GM21367 (cell line): ENCODE measurements around the gene NRXN2.
"Not testable (repeated sequence)": the region's sequence is repeated elsewhere in the genome, so short reads cannot be mapped to it uniquely, and the experiment has no call there.

ENCODE experiments used
- ATAC-seq: cut with Tn5 transposase; IDR thresholded peaks from one replicate; pipeline ENCODE4 v1.9.1; 2021; ENCODE audit not compliant: unreplicated experiment

The NRXN2 gene

DNA sequence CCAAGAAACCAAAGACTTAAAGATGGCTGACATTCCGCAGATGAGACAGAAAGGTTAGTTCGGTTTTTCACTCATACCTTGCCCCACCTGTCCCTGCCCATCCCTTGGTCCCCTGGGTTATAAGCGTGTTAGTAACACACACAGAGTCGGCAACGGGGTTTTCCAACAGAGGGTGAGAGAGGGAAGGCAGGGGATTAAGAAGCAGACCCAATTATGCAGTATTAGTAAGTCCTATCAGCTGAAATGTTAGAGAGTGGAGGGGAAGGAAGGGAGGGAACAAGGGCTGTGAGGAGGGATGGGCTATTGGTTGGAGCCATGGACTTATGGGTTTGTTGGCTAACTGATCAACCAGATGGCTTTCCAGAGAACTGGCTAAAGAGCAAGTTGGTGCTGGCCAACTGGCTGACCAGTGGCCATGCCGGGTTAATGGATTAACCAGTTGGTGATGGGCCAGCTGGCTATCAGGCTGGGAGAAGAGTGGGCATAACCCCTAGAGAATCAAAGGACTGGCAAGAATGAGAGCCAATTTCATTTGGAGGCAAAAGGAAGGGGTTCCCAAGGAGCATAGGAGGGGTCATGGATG is 45.5 kb downstream of the NRXN2 start:
- ATAC-seq = no peak

DNA sequence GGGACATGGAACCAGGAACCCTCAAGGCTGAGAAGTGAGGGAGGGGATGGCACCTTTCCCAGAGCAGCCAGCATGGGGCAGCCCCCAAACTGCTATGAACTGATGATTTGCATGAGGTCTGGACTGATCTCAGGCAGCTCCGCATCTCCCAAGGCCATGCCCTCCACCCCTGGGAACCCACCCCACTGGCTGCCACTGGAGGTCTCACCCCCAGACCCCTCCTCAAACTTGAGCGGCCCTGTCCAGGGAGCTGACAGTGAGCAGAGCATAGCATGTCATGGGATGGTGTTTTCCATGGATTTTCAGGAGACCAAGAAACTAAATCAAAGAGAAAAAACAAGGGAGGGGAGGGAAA is 46.8 kb downstream of the NRXN2 start:
- ATAC-seq = no peak

DNA sequence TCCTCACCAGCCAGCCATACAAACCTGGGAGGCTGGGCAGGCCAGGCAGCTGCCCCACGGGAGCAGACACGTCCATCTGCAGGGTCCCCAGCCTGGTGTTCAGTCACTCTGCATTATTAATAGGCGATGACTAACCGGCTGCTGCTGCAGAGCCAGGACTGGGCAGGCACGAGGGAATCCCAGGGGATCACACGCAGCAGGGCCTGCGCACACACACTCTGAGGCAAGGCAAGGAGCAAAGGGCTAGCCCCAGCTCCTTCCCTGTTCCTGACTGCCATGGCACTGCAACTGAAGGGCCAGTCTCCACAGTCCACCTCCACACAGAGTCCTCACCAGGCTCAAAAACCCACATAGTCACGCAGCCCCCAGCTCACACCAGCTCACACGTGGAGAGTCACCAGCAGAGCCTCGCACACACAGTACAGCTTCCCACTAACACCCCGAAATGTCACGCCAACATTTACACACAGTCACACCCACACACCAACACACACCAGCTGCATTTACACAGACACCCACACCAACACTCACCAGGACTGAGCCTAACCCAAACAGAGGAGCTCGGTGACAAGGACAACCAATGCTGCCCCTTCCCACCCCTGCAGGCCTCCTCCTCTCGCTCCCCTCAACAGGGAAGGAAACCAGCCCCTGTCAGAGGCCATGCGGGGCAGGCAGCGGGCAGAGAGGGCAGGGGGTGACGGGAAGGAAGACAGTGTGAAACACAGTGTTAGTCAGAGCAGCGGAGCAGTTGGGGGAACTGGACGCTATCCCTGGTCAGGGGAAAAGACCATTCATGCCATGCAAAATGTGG is 47.3 kb downstream of the NRXN2 start:
- ATAC-seq = no peak

GRCh38 chr11:64674774-64675173 is 48.2 kb downstream of the NRXN2 start:
- no peak for ATAC-seq

GRCh38 chr11:64673279-64673678 is 49.7 kb downstream of the NRXN2 start:
- ATAC-seq = no peak

DNA sequence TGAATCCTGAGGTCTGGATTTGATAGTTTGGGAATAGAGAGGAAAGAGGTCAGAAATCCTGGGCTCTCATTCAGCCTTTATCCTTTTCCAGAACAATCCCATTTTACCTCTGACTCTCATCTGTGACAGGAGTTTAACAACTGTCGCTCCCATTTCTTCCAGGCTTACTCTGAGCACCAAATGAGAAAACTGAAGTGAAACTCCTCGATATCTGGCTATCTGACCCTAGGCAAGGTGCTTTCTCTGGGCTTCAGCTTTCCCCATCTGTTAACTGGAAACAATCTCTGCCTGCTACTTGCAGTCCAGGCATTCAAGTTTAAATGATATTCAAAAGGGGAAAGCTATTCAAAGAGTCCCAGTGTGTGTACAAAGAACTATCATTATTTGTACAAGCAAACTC is 50.1 kb downstream of the NRXN2 start:
- ATAC-seq = no peak

DNA sequence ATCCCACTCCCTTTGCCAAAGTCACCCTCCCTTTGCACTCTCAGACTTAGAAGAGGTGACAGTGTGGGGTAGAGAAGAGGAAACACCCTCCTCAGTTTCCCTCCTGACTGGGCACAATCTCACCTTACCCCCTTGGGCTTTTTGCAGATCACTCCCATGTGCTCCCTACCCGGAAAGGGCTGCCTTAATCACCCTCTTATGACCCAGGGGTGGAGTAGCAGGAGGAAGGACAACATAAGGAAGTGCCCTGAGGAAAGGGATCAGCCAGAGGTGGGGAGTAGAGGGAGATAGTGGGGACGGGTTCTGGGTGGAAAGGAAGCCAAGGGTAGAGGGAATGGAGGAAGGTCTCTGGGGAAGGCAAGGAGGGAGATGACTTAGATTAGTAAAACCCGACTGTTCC is 52.0 kb downstream of the NRXN2 start:
- no peak for ATAC-seq

DNA sequence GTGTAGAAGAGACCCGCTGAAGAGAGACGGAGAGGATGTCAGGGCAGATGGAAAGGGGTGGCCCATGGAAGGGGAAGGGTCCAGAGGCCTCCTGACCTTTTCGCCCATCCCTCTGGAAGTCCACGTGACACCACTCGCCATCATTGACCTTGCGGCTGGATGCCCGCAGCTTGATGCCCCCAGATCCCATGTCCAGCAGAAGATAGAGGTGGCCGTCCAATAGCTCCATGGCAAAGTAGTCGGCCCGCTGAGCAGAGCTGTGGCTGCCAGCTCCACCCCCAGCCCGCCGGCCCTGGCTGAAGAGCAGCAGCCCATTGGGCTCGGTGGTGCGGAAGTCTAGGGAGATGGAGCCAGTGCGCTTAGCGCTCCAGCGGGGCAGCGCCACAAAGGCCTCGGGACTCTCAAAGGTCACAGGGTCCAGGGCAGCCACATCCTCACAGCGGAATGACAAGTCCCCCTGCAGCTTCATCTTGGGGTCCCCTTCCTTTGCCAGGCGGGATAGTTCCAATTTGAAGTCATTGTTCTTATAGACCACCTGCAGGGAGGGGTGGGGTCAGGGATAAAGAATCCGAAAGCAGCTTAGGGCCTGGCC is 55.7 kb downstream of the NRXN2 start:
- ATAC-seq = no peak

DNA sequence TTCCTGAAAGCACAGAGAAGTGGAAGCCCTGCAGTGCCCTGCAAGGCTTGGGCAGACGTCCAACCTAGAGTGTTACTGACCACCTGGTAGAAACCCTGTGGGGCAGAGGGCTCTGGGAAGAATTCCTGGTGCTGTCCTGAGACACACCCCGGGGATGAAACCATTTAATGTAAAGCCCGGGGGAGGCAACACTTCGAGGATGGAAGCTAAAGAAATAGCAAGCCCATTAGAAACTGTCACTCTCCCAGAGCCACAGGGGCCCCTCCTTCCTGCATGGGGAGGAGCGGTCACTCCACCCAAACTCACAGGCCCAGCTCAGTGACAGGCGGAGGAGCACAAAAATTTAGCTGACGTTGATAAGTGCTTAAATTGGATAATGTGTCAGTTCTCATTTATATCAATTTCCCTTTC is 57.6 kb downstream of the NRXN2 start:
- no peak for ATAC-seq

DNA sequence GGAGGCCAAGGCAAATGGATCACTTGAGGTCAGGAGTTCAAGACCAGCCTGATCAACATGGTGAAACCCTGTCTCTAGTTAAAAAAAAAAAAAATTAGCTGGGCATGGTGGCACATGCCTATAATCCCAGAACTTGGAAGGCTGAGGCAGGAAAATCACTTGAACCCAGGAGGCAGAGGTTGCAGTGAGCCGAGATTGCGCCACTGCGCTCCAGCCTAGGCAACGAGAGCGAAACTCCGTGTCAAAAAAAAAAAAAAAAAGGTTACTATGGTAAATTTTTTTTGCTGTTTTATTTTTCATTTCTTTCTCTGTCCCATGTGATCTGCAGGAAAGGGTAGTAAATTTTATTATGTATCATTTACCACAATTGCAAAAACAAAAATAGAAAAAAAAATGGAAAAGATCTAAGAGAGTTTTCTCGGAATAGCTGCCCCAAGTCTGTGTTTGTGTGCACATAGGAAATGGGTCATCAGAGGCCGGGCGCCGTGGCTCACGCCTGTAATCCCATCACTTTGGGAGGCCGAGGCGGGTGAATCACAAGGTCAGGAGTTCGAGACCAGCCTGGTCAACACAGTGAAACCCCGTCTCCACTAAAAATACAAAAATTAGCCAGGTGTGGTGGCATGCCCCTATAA is 58.6 kb downstream of the NRXN2 start:
- ATAC-seq = not testable (repeated sequence)

- ATAC-seq = no peak
Observed at GRCh38 chr11:64663656-64664055, 59.3 kb downstream of the NRXN2 start.

DNA sequence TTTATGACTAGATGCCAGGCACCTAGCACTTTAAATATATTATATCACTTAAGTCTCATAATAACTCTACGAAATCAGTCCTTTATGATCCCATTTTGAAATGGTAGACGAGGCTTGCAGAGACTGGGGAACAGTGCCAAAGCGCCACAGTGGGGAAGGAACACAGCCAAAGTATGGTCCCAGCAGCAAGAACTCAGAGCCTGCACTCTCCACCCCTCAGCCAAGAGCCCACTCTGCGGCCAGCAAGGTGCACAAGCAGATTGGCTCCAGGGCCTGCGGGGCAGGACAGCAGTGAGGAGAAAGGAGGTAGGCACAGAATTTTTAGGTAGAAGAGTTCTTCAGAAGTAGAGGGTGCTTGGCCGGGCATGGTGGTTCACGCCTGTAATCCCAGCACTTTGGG is 61.4 kb downstream of the NRXN2 start:
- no peak for ATAC-seq

- no peak for ATAC-seq
Observed at GRCh38 chr11:64661146-64661545, 61.9 kb downstream of the NRXN2 start.

DNA sequence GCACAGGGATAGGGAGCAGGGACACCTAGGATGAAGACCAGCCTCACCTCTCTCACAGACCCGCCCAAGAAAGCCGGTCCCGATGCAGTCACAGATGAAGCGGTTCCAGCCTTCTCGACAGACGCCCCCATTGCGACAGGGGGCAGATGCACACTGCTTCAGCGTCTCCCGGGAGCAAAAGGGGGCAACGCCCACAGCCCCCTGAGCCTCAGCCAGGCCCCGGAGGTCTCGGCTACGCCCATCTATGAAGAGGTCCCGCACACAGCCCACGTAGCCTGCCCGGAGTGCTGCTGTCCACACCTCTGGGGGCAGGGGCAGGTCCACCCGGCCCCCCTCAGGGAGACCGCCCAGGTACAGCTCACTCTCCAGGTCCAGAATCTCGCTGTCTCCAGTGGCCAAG is 62.3 kb downstream of the NRXN2 start:
- ATAC-seq = no peak

DNA sequence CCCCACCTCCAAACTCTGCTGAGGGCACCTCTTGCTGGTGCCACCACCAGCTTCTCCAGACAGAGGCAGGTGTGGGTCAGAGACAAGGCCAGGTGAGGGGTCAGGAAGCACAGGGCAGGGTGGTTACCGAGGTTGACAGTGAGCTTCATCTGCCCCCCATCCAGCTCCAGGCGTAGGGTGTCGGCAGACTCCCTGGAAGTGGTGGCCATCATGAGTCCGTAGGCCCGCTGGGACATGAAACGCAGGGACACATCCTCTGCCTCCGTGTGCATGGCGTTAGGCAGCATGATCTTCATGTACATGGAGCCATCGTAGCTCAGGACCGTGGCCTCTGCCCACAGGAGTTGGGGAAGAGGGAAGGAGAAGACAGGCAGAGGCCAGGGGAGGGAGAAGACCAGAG is 62.8 kb downstream of the NRXN2 start:
- ATAC-seq = no peak

DNA sequence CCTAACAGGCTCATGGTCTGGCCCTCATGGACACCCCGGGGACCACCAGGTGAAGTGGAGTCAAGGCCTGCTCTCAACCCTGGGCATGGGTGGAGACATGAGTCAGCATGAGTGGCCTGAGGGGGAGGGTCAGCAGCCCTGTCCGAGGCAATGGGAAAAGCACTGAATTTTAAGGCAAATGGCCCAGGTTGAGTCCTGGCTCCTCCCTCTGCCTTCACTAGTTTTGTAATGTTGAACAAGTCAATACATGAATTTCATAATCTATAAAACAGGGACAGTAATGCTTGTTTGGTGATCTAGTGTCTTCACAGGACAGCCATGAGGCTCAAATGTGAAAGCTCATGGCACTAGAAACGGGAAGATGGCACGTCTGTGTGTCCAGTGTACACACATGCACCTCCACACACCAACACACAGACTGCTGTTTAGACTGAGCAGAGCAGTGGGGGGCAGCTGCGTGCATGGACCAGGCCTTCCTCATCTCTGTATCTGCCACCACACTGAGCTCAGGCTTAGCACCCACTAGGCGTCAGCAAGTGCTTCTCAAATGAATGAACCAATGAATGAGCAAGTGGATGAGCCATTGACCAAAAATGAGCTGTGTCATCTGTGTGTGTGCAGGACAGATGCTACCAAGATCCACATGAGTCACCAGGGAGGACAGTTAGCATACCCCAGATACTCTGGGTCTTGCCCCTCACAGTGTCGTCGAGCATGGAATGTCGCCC is 63.4 kb downstream of the NRXN2 start:
- no peak for ATAC-seq

GRCh38 chr11:64658265-64658664 is 64.7 kb downstream of the NRXN2 start:
- no peak for ATAC-seq

DNA sequence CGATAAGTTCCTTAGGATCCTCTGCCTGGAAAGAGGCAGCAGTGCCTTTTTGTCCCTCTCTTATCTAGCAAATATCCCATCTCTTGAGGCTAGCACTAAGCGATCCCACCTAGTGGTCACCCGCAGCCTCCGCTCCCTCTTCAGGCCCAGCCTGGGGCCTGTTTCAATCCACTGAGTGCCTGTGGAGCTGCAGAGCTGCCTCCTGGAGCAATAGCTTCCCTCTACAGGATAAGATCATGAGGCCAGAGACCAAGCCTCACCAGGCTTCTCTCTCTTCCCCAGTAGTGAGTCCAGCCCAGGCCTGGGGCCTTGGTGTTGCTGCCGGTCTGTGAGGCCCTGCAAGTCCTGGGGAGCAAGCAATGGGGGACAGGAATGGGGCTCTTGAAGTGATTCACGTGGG is 66.1 kb downstream of the NRXN2 start:
- no peak for ATAC-seq

GRCh38 chr11:64655941-64656601 is 66.9 kb downstream of the NRXN2 start:
- no peak for ATAC-seq

DNA sequence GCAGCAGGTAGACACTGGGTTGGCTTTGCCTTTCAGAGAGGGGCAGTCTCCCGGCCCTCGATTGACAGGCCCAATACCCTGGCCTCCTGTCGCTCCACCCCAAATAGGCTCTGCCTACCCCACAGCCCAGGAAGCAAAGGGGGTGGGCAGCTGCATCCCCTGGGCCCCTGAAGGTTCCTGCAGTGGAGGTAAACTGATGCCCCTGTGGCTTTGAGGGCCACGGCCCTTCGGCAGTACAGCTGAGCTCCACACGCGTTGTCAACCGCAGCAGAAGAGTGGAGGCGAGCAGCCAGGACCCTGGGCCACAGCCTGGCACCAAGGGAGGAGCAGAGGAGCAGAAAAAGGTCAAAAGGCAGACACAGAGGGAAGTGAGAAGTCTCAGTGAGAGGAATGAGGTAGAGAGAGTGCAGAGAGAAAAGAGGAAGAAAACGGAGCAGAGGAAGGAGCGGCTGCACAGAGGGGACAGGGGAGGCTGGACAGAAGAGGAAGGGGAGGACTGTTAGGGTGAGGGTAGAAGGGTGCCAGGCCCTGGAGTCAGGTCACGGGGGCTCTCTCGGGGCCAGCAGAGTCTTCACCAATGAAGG is 67.9 kb downstream of the NRXN2 start:
- no peak for ATAC-seq

- ATAC-seq = no peak
Observed at GRCh38 chr11:64654439-64654838, 68.6 kb downstream of the NRXN2 start.
